OCI-LY7 (cell line): ENCODE measurements around the gene FAM184B. TPM values are rescaled to one million over a fixed set of nuclear protein-coding genes. Genes with fewer than 3 reads are reported as not detected.

Experiments used
- BruUV-seq: library from RNA; stranded (reverse); fragments of 400-500 nt; replicated peaks from 2 replicates; lab custom pipeline; 2021; lab: Mats Ljungman, UMichigan
- CTCF ChIA-PET: fragments of 300-600 bp; sonication (Branson Sonifier 250); formaldehyde crosslinking; loops from one replicate; lab custom pipeline; 2022; ENCODE audit warnings: antibody characterized with exemption; ENCODE audit not compliant: unreplicated experiment; lab: Charles Lee
- POLR2A ChIA-PET: fragments of 300-600 bp; sonication (Branson Sonifier 250); formaldehyde crosslinking; loops from one replicate; lab custom pipeline; 2022; ENCODE audit warnings: antibody characterized with exemption; lab: Charles Lee
- DNase-seq: peaks from one replicate; pipeline ENCODE4 v3.0.0-alpha.2; 2015; ENCODE audit warnings: low spot score
- H2AFZ ChIP-seq: fragments of 200-600 bp; sonication (generic), shearing (Covaris generic); 2 replicates; pipeline ENCODE4 v1.6.1; 2014; ENCODE audit warnings: mild to moderate bottlenecking, antibody characterized with exemption, low read length, moderate library complexity
- H3K27ac ChIP-seq: fragments of 200-600 bp; sonication (generic); 2 replicates; pipeline ENCODE4 v1.5.1; 2014; ENCODE audit warnings: mixed run types, low read depth, mild to moderate bottlenecking, moderate library complexity, low read length, inconsistent platforms; ENCODE audit not compliant: poor library complexity, severe bottlenecking
- H3K36me3 ChIP-seq: fragments of 200-600 bp; sonication (generic); 2 replicates; pipeline ENCODE4 v1.6.1; 2014; ENCODE audit warnings: mild to moderate bottlenecking, antibody characterized with exemption, low read length, moderate library complexity, mixed read lengths; ENCODE audit not compliant: insufficient read depth
- H3K4me1 ChIP-seq: fragments of 200-600 bp; sonication (generic); 2 replicates; pipeline ENCODE4 v1.5.1; 2014; ENCODE audit warnings: mild to moderate bottlenecking, low read length; ENCODE audit not compliant: insufficient read depth, poor library complexity, severe bottlenecking
- H3K4me2 ChIP-seq: fragments of 200-600 bp; sonication (generic); 2 replicates; pipeline ENCODE4 v1.6.1; 2014; ENCODE audit warnings: mild to moderate bottlenecking, low read length
- H3K4me3 ChIP-seq: fragments of 200-600 bp; sonication (generic); 2 replicates; pipeline ENCODE4 v1.5.1; 2014; ENCODE audit warnings: mild to moderate bottlenecking, low read depth, low read length; ENCODE audit not compliant: poor library complexity, severe bottlenecking
- H3K79me2 ChIP-seq: fragments of 200-600 bp; sonication (generic); 2 replicates; pipeline ENCODE4 v1.6.1; 2016; ENCODE audit warnings: low read depth, mild to moderate bottlenecking, low read length, moderate library complexity, mixed read lengths; ENCODE audit not compliant: insufficient read depth
- H3K9me2 ChIP-seq: fragments of 200-600 bp; sonication (generic); 2 replicates; pipeline ENCODE4 v1.6.1; 2016; ENCODE audit warnings: mild to moderate bottlenecking, low read length, mixed read lengths; ENCODE audit not compliant: insufficient read depth
- H3K9me3 ChIP-seq: fragments of 200-600 bp; sonication (generic); 2 replicates; pipeline ENCODE4 v1.6.1; 2014; ENCODE audit warnings: mild to moderate bottlenecking, mixed run types, low read length, mixed read lengths
- H4K20me1 ChIP-seq: fragments of 200-600 bp; sonication (generic); 2 replicates; pipeline ENCODE4 v1.6.1; 2014; ENCODE audit warnings: mild to moderate bottlenecking, antibody characterized with exemption, low read length, moderate library complexity, mixed read lengths; ENCODE audit not compliant: insufficient read depth
- CTCF ChIP-seq: fragments of 200-600 bp; sonication (generic); conservative IDR thresholded peaks from 2 replicates; pipeline ENCODE4 v1.5.1; 2014; ENCODE audit warnings: mild to moderate bottlenecking, antibody characterized with exemption, low read length, moderate library complexity, mixed read lengths
- EZH2phosphoT487 ChIP-seq: fragments of 200-600 bp; sonication (generic); IDR thresholded peaks from 2 replicates; pipeline ENCODE4 v1.6.1; 2018; ENCODE audit warnings: low read depth, borderline replicate concordance, mild to moderate bottlenecking, mixed run types, antibody characterized with exemption, low read length, moderate library complexity, mixed read lengths
- intact Hi-C: fragments of 100-400 bp; cut with micrococcal nuclease; formaldehyde crosslinking; loops from one replicate; pipeline ENCODE4 v1.10.0; 2022; ENCODE audit not compliant: unreplicated experiment
- total RNA-seq, 2 experiments: library from RNA; depleted of rRNA in 1 of 2; stranded (reverse); fragments of >200 nt in 1 of 2; shearing (Covaris generic) in 1 of 2; gene quantifications; 2 replicates each; pipeline ENCODE4 v1.2.3, GENCODE V29; 2014 to 2022

Gene FAM184B
- total RNA-seq, 2 experiments from 2014 or later = not detected

- H3K36me3 ChIP-seq = peaks cover 13% of the 10 kb centered on the region
- CTCF ChIA-PET = no interaction called here
- no peak overlapping the region for H2AFZ ChIP-seq
- H3K27ac ChIP-seq = no peak overlapping the region
- no peaks in the 10 kb centered on the region for H4K20me1 ChIP-seq
- H3K4me2 ChIP-seq = peak overlapping the region; percentile 10; the same call in 1 of the 2 replicates
- TF ChIP-seq EZH2phosphoT487 (no peak), CTCF (no peak)
- no peaks in the 10 kb centered on the region for H3K9me2 ChIP-seq
- POLR2A ChIA-PET = interaction anchor here (1.2 kb wide), 1 partner anchor 19 kb away, joined by 3 read pairs; no protein-coding TSS in a partner anchor
- H3K79me2 ChIP-seq = no peaks in the 10 kb centered on the region; the same call in 1 of the 2 replicates
- H3K9me3 ChIP-seq = no peaks in the 10 kb centered on the region
- peaks cover 13% of the 10 kb centered on the region for H3K4me1 ChIP-seq
- BruUV-seq = no TSS peak
- intact Hi-C loops = loop anchor here (5.0 kb wide), 1 partner anchor 244 kb away; no protein-coding TSS in a partner anchor
- no peak overlapping the region for H3K4me3 ChIP-seq
- DNase-seq = peak; percentile 14
These were observed 5.1 kb upstream of the FAM184B start for GRCh38 chr4:17786567-17786966.

- Histone ChIP-seq H3K79me2 (no peaks in the 10 kb centered on the region; the same call in 1 of the 2 replicates), H4K20me1 (no peaks in the 10 kb centered on the region), H3K4me2 (no peak overlapping the region), H3K9me3 (no peaks in the 10 kb centered on the region), H3K4me1 (peaks cover 13% of the 10 kb centered on the region), H2AFZ (no peak overlapping the region), H3K9me2 (no peaks in the 10 kb centered on the region), H3K4me3 (no peak overlapping the region), H3K36me3 (peaks cover 6% of the 10 kb centered on the region), H3K27ac (no peak overlapping the region)
- peak; percentile 39; the same call in 1 of the 2 replicates for TF ChIP-seq CTCF
- no peak for TF ChIP-seq EZH2phosphoT487
- BruUV-seq = no TSS peak
- ChIA-PET POLR2A (interaction anchor here (1.2 kb wide), 1 partner anchor 19 kb away, joined by 3 read pairs; no protein-coding TSS in a partner anchor), CTCF (no interaction called here)
- no peak for DNase-seq
- intact Hi-C loops = loop anchor here (5.0 kb wide), 1 partner anchor 244 kb away; no protein-coding TSS in a partner anchor
These were observed 4.4 kb upstream of the FAM184B start for GRCh38 chr4:17785858-17786257.

DNA sequence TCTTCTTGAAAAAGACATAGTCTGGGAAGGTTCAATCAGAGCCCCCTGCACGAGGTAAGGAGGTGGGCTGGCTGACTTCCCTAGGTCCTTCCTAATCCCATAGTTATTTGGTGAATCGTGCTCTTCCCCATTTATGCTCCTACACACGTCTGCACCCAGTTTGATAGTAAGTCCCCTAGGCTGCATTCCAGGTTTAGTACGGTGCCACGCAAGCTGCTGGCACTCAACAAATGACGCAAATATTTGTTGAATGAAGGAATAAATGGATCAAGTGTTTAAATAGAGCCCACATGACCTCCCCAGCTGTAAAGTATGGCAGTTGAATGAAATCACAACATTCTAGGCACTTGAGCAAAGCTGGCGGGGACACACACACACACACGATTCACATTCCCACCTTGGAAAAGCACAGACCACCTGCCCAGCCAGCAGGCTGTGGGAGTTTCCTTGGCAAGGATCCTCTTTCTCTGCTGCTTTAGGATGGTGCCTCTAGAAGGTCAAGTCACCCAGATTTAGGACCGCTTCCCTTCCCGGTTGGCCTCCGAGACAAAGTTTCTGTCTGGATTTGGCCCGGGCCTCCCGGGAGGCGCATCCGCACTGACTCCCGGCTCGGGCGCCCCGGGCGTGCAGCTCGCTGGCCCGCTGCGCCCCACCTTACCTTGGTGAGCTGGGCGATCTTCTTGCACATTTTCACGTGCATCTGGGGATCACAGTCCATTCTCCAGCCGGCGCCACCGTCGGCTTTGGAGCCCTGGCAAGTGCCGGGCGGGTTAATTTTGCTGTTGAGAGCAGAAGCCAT, 721 bp downstream of the FAM184B start:
- Histone ChIP-seq H3K27ac (no peak overlapping the region), H3K4me3 (no peak overlapping the region), H3K79me2 (no peaks in the 10 kb centered on the region), H2AFZ (no peak overlapping the region), H3K9me3 (no peaks in the 10 kb centered on the region), H3K36me3 (no peaks in the 10 kb centered on the region), H4K20me1 (no peaks in the 10 kb centered on the region), H3K4me2 (no peak overlapping the region), H3K9me2 (no peaks in the 10 kb centered on the region), H3K4me1 (no peaks in the 10 kb centered on the region)
- no peak for DNase-seq
- BruUV-seq = no TSS peak
- ChIA-PET CTCF (no interaction called here), POLR2A (no interaction called here)
- intact Hi-C loops = no loop called here
- TF ChIP-seq EZH2phosphoT487 (no peak), CTCF (no peak)
